ENCODE data around the gene RAPGEF4.

- TF ChIP-seq GATA2 (IDR thresholded peaks at IDR 0.05; ENCODE audit: low read depth, low read length) (no peak), GATA3 (IDR thresholded peaks at IDR 0.05; ENCODE audit: low read depth, low read length) (no peak)
Measured at GRCh38 chr2:172822585-172822984, 86.9 kb downstream of the RAPGEF4 start.
